Body of pancreas (tissue), 4 donors: Measurements from ENCODE around the gene DENND11. TPM values are rescaled to one million over a fixed set of nuclear protein-coding genes. Genes with fewer than 3 reads are reported as not detected.

Experiments used
- ATAC-seq: fragments of 150-250 bp; one replicate; pipeline ENCODE4 v1.9.1; 2016
- DNase-seq, 4 donors: peaks; one replicate each; pipeline ENCODE4 v3.0.0-alpha.2; 2019
- H3K27ac ChIP-seq, 4 donors: fragments of 200-600 bp; sonication (generic); 1 replicate in 3 of 4; 2 replicates in 1 of 4; pipeline versions ENCODE4 v1.5.1 to v1.6.1; 2016 to 2019; ENCODE audit warnings: mild to moderate bottlenecking in 1 of 4, mixed read lengths in 1 of 4, moderate library complexity in 1 of 4
- H3K27me3 ChIP-seq, 2 donors: fragments of 200-600 bp; sonication (generic); one replicate each; pipeline ENCODE4 v1.6.0; 2016; ENCODE audit warnings: mild to moderate bottlenecking in 1 of 2
- H3K36me3 ChIP-seq, 2 donors: fragments of 200-600 bp; sonication (generic); replicated peaks in 1 of 2; 2 replicates each; pipeline ENCODE4 v1.5.1; 2016; ENCODE audit warnings: low read depth in 2 of 2; ENCODE audit not compliant: insufficient read depth in 1 of 2
- H3K4me1 ChIP-seq: fragments of 200-600 bp; sonication (generic); one replicate; pipeline ENCODE4 v1.6.0; 2016
- H3K4me3 ChIP-seq, 2 donors: fragments of 200-600 bp; sonication (generic); 1 replicate in 1 of 2; 2 replicates in 1 of 2; pipeline ENCODE4 v1.5.1; 2016 to 2019
- H3K9me3 ChIP-seq, 3 donors: fragments of 200-600 bp; sonication (generic); 1 replicate in 2 of 3; 2 replicates in 1 of 3; pipeline ENCODE4 v1.5.1; 2016
- POLR2A ChIP-seq, 3 donors: fragments of 450-650 bp; IDR thresholded peaks; one replicate each; pipeline ENCODE4 v1.6.1; 2016; ENCODE audit warnings: antibody characterized with exemption in 3 of 3, mild to moderate bottlenecking in 2 of 3
- WGBS, 2 donors: methylation state at CpG; one replicate each; pipeline ENCODE4 v1.1.5; 2017; 5-methylcytosine and 5-hydroxymethylcytosine counted together
- intact Hi-C: fragments of 100-400 bp; cut with DNase I; formaldehyde crosslinking; loops from one replicate; pipeline ENCODE4 v1.15.1; 2023
- total RNA-seq, 2 donors: library from RNA; depleted of rRNA; stranded (reverse); fragments of >200 nt; gene quantifications; one replicate each; pipeline ENCODE4 v1.1.0, GENCODE V29; 2016
- TF ChIP-seq, protein P1 (sequence below), 7 experiments: fragments of 450-650 bp in 4 of 7; fragments of 200-600 bp in 3 of 7; sonication (generic) in 3 of 7; IDR thresholded peaks; one replicate each; pipeline ENCODE4 v1.5.1; 2016 to 2019; ENCODE audit warnings: antibody characterized with exemption in 7 of 7

DENND11 gene
- total RNA-seq, 2 donors from 2014 or later, result 17.8 to 31.9 TPM

DNA sequence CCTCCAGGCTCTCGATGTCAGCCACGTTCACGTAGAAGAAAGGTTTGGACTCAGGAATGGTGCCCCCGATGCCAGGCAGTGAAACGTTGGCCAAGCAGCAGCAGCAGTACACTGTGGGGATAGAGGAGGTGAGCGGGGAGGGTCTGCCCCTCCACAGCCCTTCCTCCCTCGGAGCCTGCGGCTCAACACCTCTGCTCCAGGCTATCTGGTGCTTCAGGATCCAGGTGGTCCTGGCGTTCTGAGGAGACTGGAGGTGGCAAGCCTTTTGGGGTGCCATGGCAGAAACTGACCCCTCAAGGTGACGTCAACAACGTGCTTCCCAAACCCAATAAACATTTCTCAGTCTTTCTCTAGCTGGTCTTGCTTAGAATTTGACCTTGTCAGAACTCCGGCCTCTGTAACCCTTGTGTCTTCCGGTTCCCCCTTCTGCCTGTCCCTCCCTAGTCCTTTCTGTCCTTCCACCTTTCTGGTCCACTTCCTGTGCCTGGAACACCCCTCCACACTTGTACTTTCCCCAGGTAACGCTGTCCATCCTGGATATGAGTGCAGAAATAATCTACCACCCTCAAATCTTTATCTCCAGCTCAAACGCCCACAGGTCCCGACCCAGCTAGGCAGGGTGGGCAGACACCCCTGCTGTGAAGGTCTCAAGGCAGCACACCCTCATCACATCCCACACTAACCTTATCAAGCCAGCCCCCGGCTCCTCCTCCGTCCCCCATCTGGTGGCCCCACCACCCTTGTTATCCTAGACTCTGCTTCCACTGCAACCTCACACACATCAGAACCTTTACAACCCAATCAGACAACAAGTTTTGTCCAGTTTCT is 36.5 kb downstream of the DENND11 start:
- Histone ChIP-seq H3K4me1 (peaks cover 19% of the 10 kb centered on the region), H3K9me3 (no peaks in the 10 kb centered on the region), H3K4me3 (no peak overlapping the region), H3K27ac (no peak overlapping the region), H3K36me3 (peaks cover 0 to under 1% of the 10 kb centered on the region in 2 donors), H3K27me3 (no peaks in the 10 kb centered on the region)
- intact Hi-C loops, result loop anchor here (10.0 kb wide), 1 partner anchor 69 kb away; the partner anchor contains the start of gene SSBP1
- TF ChIP-seq, protein P1, sequence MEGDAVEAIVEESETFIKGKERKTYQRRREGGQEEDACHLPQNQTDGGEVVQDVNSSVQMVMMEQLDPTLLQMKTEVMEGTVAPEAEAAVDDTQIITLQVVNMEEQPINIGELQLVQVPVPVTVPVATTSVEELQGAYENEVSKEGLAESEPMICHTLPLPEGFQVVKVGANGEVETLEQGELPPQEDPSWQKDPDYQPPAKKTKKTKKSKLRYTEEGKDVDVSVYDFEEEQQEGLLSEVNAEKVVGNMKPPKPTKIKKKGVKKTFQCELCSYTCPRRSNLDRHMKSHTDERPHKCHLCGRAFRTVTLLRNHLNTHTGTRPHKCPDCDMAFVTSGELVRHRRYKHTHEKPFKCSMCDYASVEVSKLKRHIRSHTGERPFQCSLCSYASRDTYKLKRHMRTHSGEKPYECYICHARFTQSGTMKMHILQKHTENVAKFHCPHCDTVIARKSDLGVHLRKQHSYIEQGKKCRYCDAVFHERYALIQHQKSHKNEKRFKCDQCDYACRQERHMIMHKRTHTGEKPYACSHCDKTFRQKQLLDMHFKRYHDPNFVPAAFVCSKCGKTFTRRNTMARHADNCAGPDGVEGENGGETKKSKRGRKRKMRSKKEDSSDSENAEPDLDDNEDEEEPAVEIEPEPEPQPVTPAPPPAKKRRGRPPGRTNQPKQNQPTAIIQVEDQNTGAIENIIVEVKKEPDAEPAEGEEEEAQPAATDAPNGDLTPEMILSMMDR (IDR thresholded peaks at IDR 0.05), result no peak
- no peak for TF ChIP-seq POLR2A (IDR thresholded peaks at IDR 0.05)
- ATAC-seq (no peak), DNase-seq (no peak)
- WGBS, 2 donors, result 91 to 97% methylated on average over 13 to 18 of the region's 18 CpGs

DNA sequence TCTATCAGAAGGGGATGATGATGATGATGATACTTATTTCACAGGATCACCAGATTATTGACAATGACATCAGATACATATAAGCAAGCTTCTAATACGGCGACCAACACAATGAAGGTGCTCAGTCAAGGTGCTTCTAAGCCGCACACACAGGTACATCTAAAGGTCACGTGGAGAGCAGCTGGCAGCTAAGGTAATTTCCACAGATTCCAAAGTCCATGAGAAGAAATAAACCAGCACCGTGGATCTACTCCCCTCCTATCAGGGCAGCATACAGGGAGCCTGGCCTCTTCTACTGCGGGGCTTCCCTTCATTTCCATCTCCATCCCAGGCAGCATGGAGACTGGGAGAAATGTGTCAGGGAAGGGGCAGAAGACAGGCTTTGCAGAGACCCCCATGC is 37.5 kb downstream of the DENND11 start:
- no peak for ATAC-seq
- TF ChIP-seq POLR2A (IDR thresholded peaks at IDR 0.05), result no peak
- TF ChIP-seq, protein P1 (IDR thresholded peaks at IDR 0.05), result no peak
- peaks cover 19% of the 10 kb centered on the region for H3K4me1 ChIP-seq
- DNase-seq, result peak in 3 of 4 donors; percentile 42 to 62 (median 49)
- intact Hi-C loops, result loop anchor here (10.0 kb wide), 1 partner anchor 70 kb away; the partner anchor contains the start of gene SSBP1
- peak overlapping the region in 1 of 4 donors; percentile 22 for H3K27ac ChIP-seq
- H3K4me3 ChIP-seq, result no peak overlapping the region
- H3K9me3 ChIP-seq, result no peaks in the 10 kb centered on the region
- WGBS, 2 donors, result 31 to 48% methylated on average over 6 of the region's 6 CpGs
- no peaks in the 10 kb centered on the region for H3K27me3 ChIP-seq
- no peaks in the 10 kb centered on the region for H3K36me3 ChIP-seq

DNA sequence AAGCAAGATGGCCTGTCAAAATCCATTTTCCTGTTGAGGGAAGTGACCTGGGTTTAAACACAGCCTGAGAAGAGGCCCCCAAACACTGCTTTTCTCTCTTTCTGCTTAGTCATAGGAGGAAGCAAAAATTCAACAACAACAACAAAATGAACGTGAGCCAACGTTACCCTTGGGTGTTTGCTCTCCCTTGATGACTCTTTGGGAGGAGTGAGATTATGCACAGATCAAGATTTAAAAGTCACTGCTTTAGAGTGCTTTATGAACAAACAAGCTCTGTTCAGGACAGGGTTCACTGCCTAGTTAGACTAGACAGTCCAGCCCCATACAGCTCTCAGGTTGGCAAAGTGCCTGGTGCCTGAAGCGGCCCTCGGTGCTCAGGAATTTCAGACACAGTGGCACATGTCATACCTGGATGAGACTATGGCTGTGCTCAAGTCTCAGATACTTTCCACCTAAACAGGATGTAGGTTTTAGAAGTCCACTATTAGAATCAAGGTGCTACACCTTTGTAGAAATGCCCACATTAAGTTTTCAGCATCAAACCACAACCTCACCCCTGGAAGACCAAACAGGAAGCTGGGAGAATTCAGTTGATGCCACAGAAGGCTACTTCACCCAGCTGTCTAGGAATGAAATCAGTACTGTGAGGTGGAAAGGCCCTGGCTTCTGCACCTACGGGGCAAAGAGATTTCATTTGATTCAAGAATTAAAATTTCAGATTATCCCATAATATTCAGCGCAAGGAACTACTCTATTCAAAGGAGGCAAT is 38.7 kb downstream of the DENND11 start:
- intact Hi-C loops, result loop anchor here (10.0 kb wide), 1 partner anchor 72 kb away; the partner anchor contains the start of gene SSBP1
- H3K36me3 ChIP-seq, result no peaks in the 10 kb centered on the region
- TF ChIP-seq, protein P1 (IDR thresholded peaks at IDR 0.05), result no peak
- no peak for TF ChIP-seq POLR2A (IDR thresholded peaks at IDR 0.05)
- H3K4me1 ChIP-seq, result peaks cover 19% of the 10 kb centered on the region
- peak; percentile 63 for ATAC-seq
- no peak overlapping the region for H3K4me3 ChIP-seq
- peak overlapping the region; percentile 1 to 66 (median 48) for H3K27ac ChIP-seq
- 46 to 61% methylated on average over 6 of the region's 6 CpGs for WGBS, 2 donors
- no peaks in the 10 kb centered on the region for H3K27me3 ChIP-seq
- DNase-seq, result peak; percentile 34 to 53 (median 41)
- no peaks in the 10 kb centered on the region for H3K9me3 ChIP-seq

DNA sequence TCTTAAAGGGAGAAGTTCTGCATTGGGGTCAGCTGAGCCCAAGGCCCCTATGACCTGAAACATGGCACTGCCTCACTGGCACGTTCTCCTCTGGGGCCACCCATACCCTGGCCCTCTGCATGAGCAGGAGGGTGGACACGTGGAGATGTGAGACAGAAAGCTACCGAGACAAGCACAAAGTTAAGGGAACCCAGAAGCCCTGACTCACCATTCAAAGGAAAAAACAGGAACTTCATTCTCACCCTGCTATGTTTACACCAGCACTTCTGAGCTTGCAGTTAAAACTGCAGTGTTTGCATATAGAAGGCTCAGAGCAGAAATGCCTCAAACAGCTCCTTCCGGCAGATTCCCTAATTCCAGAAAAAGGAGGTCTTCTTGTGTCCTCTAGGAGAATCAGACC is 41.7 kb downstream of the DENND11 start:
- Histone ChIP-seq H3K27me3 (no peaks in the 10 kb centered on the region), H3K4me3 (no peak overlapping the region), H3K9me3 (no peaks in the 10 kb centered on the region), H3K4me1 (peaks cover 19% of the 10 kb centered on the region), H3K36me3 (peaks cover 0 to 1% of the 10 kb centered on the region in 2 donors), H3K27ac (no peak overlapping the region)
- ATAC-seq (no peak), DNase-seq (peak in 1 of 4 donors; percentile 38)
- 64 to 94% methylated on average over 4 of the region's 4 CpGs for WGBS, 2 donors
- no peak for TF ChIP-seq POLR2A (IDR thresholded peaks at IDR 0.05)
- TF ChIP-seq, protein P1 (IDR thresholded peaks at IDR 0.05), result no peak
- intact Hi-C loops, result loop anchor here (10.0 kb wide), 1 partner anchor 75 kb away; the partner anchor contains the start of gene SSBP1
